ENCODE data around the gene MEGF6.

MEGF6 gene

DNA sequence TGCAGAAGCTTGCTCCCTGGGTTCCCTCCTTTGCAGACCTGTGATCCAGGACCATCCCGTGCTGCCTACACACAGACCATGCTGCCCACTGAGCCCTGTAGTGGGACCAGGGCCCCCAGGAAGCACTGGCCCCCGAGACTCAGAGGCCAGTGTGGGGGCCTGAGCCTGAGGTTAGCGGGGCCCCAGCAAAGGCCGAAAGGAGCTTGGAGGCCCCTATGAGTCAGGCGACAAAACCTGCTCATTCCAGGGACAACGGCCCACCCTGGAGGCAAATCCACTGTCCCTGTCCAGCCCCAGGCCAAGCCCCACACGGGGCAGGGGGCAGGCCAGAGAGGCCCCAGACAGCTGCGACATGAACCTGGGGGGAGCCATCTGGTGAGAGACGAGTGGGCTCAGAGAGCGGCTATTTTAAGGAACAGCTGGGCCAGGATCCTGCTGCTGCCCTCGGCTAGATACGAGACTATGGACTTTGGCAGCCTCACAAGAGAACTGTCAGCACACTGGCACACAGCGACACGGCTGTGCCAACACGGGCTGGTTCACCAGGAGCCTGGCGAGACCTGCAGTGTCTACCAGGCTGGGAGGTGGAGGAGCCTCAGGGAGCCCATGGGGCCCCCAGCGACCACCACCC, 82.1 kb downstream of the MEGF6 start:
- Histone ChIP-seq H3K4me3 (ENCODE audit: low read depth, low read length) (no peak overlapping the region), H3K4me1 (no peaks in the 10 kb centered on the region), H3K36me3 (no peaks in the 10 kb centered on the region), H3K27me3 (no peaks in the 10 kb centered on the region), H3K9me3 (no peaks in the 10 kb centered on the region)
- no peak for DNase-seq
- no peak for TF ChIP-seq CTCF (IDR thresholded peaks at IDR 0.05; ENCODE audit: low read depth, low read length)

DNA sequence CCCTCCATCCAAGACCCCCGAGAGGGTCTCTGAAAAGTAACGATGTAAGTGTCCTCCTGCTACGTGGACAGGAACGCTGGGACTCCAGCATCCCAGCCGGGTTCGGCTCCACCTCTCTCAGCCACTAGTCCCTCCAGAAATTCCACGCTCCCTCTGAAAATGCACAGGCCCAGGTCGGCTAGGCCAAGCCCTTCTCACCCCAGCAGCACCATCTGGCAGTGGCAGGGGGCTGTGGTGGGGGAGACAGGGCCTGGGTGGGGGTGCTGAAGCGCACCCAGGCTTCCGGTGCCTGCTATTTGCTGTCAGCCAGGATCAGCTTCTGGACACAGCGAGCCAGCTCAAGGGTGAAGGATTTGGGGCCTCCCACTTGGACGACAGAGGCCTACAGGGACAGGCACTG, 83.5 kb downstream of the MEGF6 start:
- Histone ChIP-seq H3K36me3 (no peaks in the 10 kb centered on the region), H3K4me1 (no peaks in the 10 kb centered on the region), H3K4me3 (ENCODE audit: low read depth, low read length) (no peak overlapping the region), H3K9me3 (no peaks in the 10 kb centered on the region), H3K27me3 (no peaks in the 10 kb centered on the region)
- TF ChIP-seq CTCF (IDR thresholded peaks at IDR 0.05; ENCODE audit: low read depth, low read length), result no peak
- DNase-seq, result no peak

GRCh38 chr1:3525551-3526482, 85.5 kb downstream of the MEGF6 start:
- no peaks in the 10 kb centered on the region for H3K9me3 ChIP-seq
- H3K4me3 ChIP-seq (ENCODE audit: low read depth, low read length), result no peak overlapping the region
- TF ChIP-seq CTCF (IDR thresholded peaks at IDR 0.05; ENCODE audit: low read depth, low read length), result no peak
- DNase-seq, result no peak
- H3K27me3 ChIP-seq, result no peaks in the 10 kb centered on the region
- no peaks in the 10 kb centered on the region for H3K4me1 ChIP-seq
- H3K36me3 ChIP-seq, result no peaks in the 10 kb centered on the region

- Histone ChIP-seq H3K9me3 (no peaks in the 10 kb centered on the region), H3K4me1 (no peaks in the 10 kb centered on the region), H3K27me3 (no peaks in the 10 kb centered on the region), H3K36me3 (no peaks in the 10 kb centered on the region), H3K4me3 (ENCODE audit: low read depth, low read length) (no peak overlapping the region)
- no peak for TF ChIP-seq CTCF (IDR thresholded peaks at IDR 0.05; ENCODE audit: low read depth, low read length)
- no peak for DNase-seq
These were observed 86.6 kb downstream of the MEGF6 start for GRCh38 chr1:3524556-3525203.

DNA sequence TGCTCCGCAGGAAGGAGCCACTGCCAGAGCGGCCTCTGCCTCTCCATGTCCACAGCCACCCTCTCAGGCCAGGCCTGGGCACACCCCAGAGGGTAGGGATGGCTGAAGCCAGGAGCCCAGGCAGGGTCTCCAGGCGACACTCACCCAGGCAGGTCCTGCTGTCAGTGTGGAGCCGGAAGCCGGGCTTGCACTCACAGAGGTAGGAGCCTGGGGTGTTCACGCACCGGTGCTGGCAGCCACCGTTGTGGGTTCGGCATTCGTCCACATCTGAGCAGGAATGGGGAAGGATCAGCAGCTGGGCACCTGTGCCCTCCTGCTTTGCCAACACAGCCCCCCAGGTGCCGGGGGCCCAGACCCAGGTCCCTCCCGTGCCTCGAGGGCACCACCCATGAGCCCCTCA, 87.3 kb downstream of the MEGF6 start:
- Histone ChIP-seq H3K4me1 (no peaks in the 10 kb centered on the region), H3K36me3 (no peaks in the 10 kb centered on the region), H3K27me3 (no peaks in the 10 kb centered on the region), H3K9me3 (no peaks in the 10 kb centered on the region), H3K4me3 (ENCODE audit: low read depth, low read length) (no peak overlapping the region)
- DNase-seq, result no peak
- no peak for TF ChIP-seq CTCF (IDR thresholded peaks at IDR 0.05; ENCODE audit: low read depth, low read length)

All from BE2C (cell line).